ENCODE data around the gene TRMU.

TRMU gene

GRCh38 chr22:46355369-46355995, 20.0 kb downstream of the TRMU start:
- DNase-seq (ENCODE audit: low read depth): no peak
- H3K4me3 ChIP-seq (ENCODE audit: low read depth, low read length): no peak overlapping the region
- peak; percentile 81 for TF ChIP-seq CTCF (IDR thresholded peaks at IDR 0.05; ENCODE audit: control insufficient read depth, extremely low read depth, insufficient read depth)

DNA sequence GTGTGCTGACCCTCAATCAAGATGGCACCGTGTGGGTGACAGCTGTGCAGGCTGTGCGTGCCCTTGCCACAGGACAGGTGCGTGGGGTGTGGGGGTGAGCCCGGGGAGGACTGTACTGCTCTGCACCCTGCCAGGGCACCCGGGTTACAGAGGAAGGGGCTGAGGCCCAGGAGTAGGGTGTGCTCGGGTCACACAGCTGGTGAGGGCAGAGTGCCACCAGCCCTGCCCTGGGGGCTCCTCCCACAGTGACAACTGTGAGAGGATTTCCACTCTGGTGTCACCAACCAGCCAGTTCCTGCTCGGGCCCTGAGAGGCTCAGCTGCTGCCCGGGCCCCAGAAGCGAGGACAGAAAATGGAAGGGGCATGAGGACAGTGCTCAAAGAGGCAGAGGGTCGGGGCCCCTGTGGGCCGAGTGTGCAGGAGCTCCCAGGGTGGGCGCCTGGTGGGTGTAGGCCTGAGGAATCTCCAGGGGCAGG, 20.5 kb downstream of the TRMU start:
- DNase-seq (ENCODE audit: low read depth): no peak
- no peak for TF ChIP-seq CTCF (IDR thresholded peaks at IDR 0.05; ENCODE audit: control insufficient read depth, extremely low read depth, insufficient read depth)
- H3K4me3 ChIP-seq (ENCODE audit: low read depth, low read length): no peak overlapping the region

DNA sequence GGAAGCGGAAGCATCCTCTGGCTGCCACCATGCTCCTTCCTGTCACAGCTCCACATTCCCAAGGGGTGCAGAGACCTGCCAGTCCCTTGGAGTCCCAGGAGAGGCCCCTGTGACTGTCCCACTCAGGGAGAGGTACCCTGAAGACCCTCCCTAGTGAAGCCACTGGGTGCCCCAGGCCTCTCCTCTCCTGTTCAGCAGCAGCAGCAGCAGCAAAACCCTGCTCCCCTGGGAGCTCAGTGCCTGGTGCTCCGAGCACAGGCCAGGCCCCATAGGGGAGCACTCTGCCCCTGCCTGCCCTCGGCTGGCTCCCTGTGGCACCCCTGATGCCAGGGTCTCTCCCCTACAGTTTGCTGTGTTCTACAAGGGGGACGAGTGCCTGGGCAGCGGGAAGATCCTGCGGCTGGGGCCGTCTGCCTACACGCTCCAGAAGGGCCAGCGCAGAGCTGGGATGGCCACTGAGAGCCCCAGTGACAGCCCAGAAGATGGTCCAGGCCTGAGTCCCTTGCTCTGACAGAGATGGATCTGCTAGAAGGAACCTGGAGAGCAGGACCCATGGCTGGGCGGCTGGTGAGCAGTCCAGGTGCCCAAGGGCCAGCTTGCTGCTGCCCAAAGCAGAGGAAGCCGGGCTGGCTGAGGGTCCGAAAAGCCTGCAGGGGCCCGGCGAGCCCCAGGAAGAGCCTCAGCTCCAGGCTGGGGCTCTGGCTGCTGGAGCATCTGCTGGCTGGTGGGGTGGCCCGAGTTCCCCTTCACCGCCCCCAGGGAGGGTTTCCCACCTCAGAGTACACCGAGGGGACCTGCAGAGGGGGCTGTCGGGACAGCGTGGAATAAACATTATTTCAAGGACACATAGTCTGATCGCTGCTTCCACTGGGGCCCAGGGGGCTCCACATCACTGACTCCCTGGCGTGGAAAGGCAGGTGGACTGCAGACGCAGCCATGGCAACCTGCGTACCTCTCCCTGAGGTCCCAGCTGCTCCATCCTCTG, 21.3 kb downstream of the TRMU start:
- no peak for DNase-seq (ENCODE audit: low read depth)
- H3K4me3 ChIP-seq (ENCODE audit: low read depth, low read length): no peak overlapping the region

GRCh38 chr22:46357711-46358520, 22.4 kb downstream of the TRMU start:
- no peak overlapping the region for H3K4me3 ChIP-seq (ENCODE audit: low read depth, low read length)
- TF ChIP-seq CTCF (IDR thresholded peaks at IDR 0.05; ENCODE audit: control insufficient read depth, extremely low read depth, insufficient read depth): no peak
- DNase-seq (ENCODE audit: low read depth): no peak

More for the DNA sequence above, 21.3 kb downstream of the TRMU start:
- no peak for TF ChIP-seq CTCF (IDR thresholded peaks at IDR 0.05; ENCODE audit: control insufficient read depth, extremely low read depth, insufficient read depth)

- no peak for TF ChIP-seq CTCF (IDR thresholded peaks at IDR 0.05; ENCODE audit: control insufficient read depth, extremely low read depth, insufficient read depth)
- no peak for DNase-seq (ENCODE audit: low read depth)
- H3K4me3 ChIP-seq (ENCODE audit: low read depth, low read length): no peak overlapping the region
Observed at GRCh38 chr22:46358766-46359165, 23.3 kb downstream of the TRMU start.

- H3K4me3 ChIP-seq (ENCODE audit: low read depth, low read length): no peak overlapping the region
- no peak for TF ChIP-seq CTCF (IDR thresholded peaks at IDR 0.05; ENCODE audit: control insufficient read depth, extremely low read depth, insufficient read depth)
- DNase-seq (ENCODE audit: low read depth): no peak
Observed at GRCh38 chr22:46359362-46359761, 23.8 kb downstream of the TRMU start.
